Measurements from ENCODE around the gene TECPR2.
A peak's percentile ranks its signal among the peaks of the same experiment; 100 is the strongest.

The TECPR2 gene

GRCh38 chr14:102370305-102370809 lies 7.6 kb downstream of the TECPR2 start:
- Histone ChIP-seq H4K12ac (ENCODE audit: low read depth, low read length) (no peak overlapping the region), H2AFZ (ENCODE audit: insufficient read depth, low read length, poor library complexity) (no peak overlapping the region)
- no CpG with 5 or more reads among the region's 11 CpGs for WGBS (ENCODE audit: extremely low coverage, insufficient coverage, insufficient read length)

GRCh38 chr14:102371361-102371760 lies 8.6 kb downstream of the TECPR2 start:
- no peak overlapping the region for H3K14ac ChIP-seq (ENCODE audit: low read length)
- H3K9ac ChIP-seq (ENCODE audit: low read length): no peak overlapping the region
- no peak overlapping the region for H3K4me3 ChIP-seq (ENCODE audit: low read depth, low read length)
- H4K8ac ChIP-seq (ENCODE audit: low read depth, low read length): no peak overlapping the region
- no peak overlapping the region for H3K23ac ChIP-seq (ENCODE audit: low read length)
- H3K4ac ChIP-seq (ENCODE audit: low read depth, low read length): no peak overlapping the region
- DNase-seq: peak; percentile 40 to 58
- H2AFZ ChIP-seq (ENCODE audit: insufficient read depth, low read length, poor library complexity): no peak overlapping the region
- no peaks in the 10 kb centered on the region for H3K4me1 ChIP-seq (ENCODE audit: control insufficient read depth in 1 of 2, insufficient read depth in 2 of 2, low read length in 2 of 2)
- H3K27ac ChIP-seq (ENCODE audit: low read depth, low read length): no peak overlapping the region
- no peak overlapping the region for H3K4me2 ChIP-seq (ENCODE audit: low read length)
- no peak overlapping the region for H3K18ac ChIP-seq (ENCODE audit: low read length)
- H3K79me2 ChIP-seq (ENCODE audit: control insufficient read depth, insufficient read depth, low read length, poor library complexity): no peaks in the 10 kb centered on the region
- no peaks in the 10 kb centered on the region for H3K36me3 ChIP-seq (ENCODE audit: control insufficient read depth in 1 of 2, insufficient read depth in 2 of 2, low read length in 2 of 2)
- H3K27me3 ChIP-seq (ENCODE audit: insufficient read depth, low read length): no peaks in the 10 kb centered on the region
- no peak overlapping the region for H2BK120ac ChIP-seq (ENCODE audit: insufficient read depth, low read length, poor library complexity)
- no peak overlapping the region for H2AK5ac ChIP-seq (ENCODE audit: low read length)
- no peaks in the 10 kb centered on the region for H3K9me3 ChIP-seq (ENCODE audit: insufficient read depth, low read depth, low read length)
- H2BK5ac ChIP-seq (ENCODE audit: low read depth, low read length, poor library complexity): no peak overlapping the region
- no peak overlapping the region for H4K12ac ChIP-seq (ENCODE audit: low read depth, low read length)
- no peaks in the 10 kb centered on the region for H3K79me1 ChIP-seq (ENCODE audit: low read length)
- WGBS (ENCODE audit: extremely low coverage, insufficient coverage, insufficient read length): no CpG with 5 or more reads among the region's 4 CpGs
- H4K91ac ChIP-seq (ENCODE audit: low read depth, low read length): no peak overlapping the region
- H2BK12ac ChIP-seq (ENCODE audit: low read length): no peak overlapping the region

More at GRCh38 chr14:102370305-102370809, 7.6 kb downstream of the TECPR2 start:
- Histone ChIP-seq H3K4me2 (ENCODE audit: low read length) (no peak overlapping the region), H3K79me2 (ENCODE audit: control insufficient read depth, insufficient read depth, low read length, poor library complexity) (no peaks in the 10 kb centered on the region), H3K4ac (ENCODE audit: low read depth, low read length) (no peak overlapping the region), H3K4me3 (ENCODE audit: low read depth, low read length) (no peak overlapping the region), H4K8ac (ENCODE audit: low read depth, low read length) (no peak overlapping the region), H3K23ac (ENCODE audit: low read length) (no peak overlapping the region), H3K14ac (ENCODE audit: low read length) (no peak overlapping the region), H3K27me3 (ENCODE audit: insufficient read depth, low read length) (no peaks in the 10 kb centered on the region), H2BK12ac (ENCODE audit: low read length) (no peak overlapping the region), H3K4me1 (ENCODE audit: control insufficient read depth in 1 of 2, insufficient read depth in 2 of 2, low read length in 2 of 2) (no peaks in the 10 kb centered on the region), H4K91ac (ENCODE audit: low read depth, low read length) (no peak overlapping the region), H2AK5ac (ENCODE audit: low read length) (no peak overlapping the region), H3K27ac (ENCODE audit: low read depth, low read length) (no peak overlapping the region), H3K9ac (ENCODE audit: low read length) (no peak overlapping the region), H3K36me3 (ENCODE audit: control insufficient read depth in 1 of 2, insufficient read depth in 2 of 2, low read length in 2 of 2) (no peaks in the 10 kb centered on the region), H2BK5ac (ENCODE audit: low read depth, low read length, poor library complexity) (no peak overlapping the region), H3K79me1 (ENCODE audit: low read length) (no peaks in the 10 kb centered on the region), H2BK120ac (ENCODE audit: insufficient read depth, low read length, poor library complexity) (no peak overlapping the region), H3K18ac (ENCODE audit: low read length) (no peak overlapping the region), H3K9me3 (ENCODE audit: insufficient read depth, low read depth, low read length) (no peaks in the 10 kb centered on the region)
- DNase-seq: peak in 1 of 2 donors; percentile 6

GRCh38 chr14:102373110-102373509 lies 10.4 kb downstream of the TECPR2 start:
- Histone ChIP-seq H4K12ac (ENCODE audit: low read depth, low read length) (no peak overlapping the region), H3K14ac (ENCODE audit: low read length) (no peak overlapping the region), H3K4me3 (ENCODE audit: low read depth, low read length) (no peak overlapping the region), H3K36me3 (ENCODE audit: control insufficient read depth in 1 of 2, insufficient read depth in 2 of 2, low read length in 2 of 2) (peaks cover 2 to 5% of the 10 kb centered on the region in 2 experiments), H3K79me1 (ENCODE audit: low read length) (no peaks in the 10 kb centered on the region), H3K9ac (ENCODE audit: low read length) (no peak overlapping the region), H3K4me1 (ENCODE audit: control insufficient read depth in 1 of 2, insufficient read depth in 2 of 2, low read length in 2 of 2) (no peaks in the 10 kb centered on the region), H3K27ac (ENCODE audit: low read depth, low read length) (no peak overlapping the region), H3K18ac (ENCODE audit: low read length) (no peak overlapping the region), H3K9me3 (ENCODE audit: insufficient read depth, low read depth, low read length) (no peaks in the 10 kb centered on the region), H3K4me2 (ENCODE audit: low read length) (no peak overlapping the region), H2BK120ac (ENCODE audit: insufficient read depth, low read length, poor library complexity) (no peak overlapping the region), H2BK5ac (ENCODE audit: low read depth, low read length, poor library complexity) (no peak overlapping the region), H3K27me3 (ENCODE audit: insufficient read depth, low read length) (no peaks in the 10 kb centered on the region), H3K4ac (ENCODE audit: low read depth, low read length) (no peak overlapping the region), H4K8ac (ENCODE audit: low read depth, low read length) (no peak overlapping the region), H2BK12ac (ENCODE audit: low read length) (no peak overlapping the region), H4K91ac (ENCODE audit: low read depth, low read length) (no peak overlapping the region), H2AFZ (ENCODE audit: insufficient read depth, low read length, poor library complexity) (no peak overlapping the region), H2AK5ac (ENCODE audit: low read length) (no peak overlapping the region), H3K79me2 (ENCODE audit: control insufficient read depth, insufficient read depth, low read length, poor library complexity) (no peaks in the 10 kb centered on the region), H3K23ac (ENCODE audit: low read length) (no peak overlapping the region)
- DNase-seq: no peak
- no CpG with 5 or more reads among the region's 3 CpGs for WGBS (ENCODE audit: extremely low coverage, insufficient coverage, insufficient read length)

- Histone ChIP-seq H3K4me2 (ENCODE audit: low read length) (no peak overlapping the region), H4K12ac (ENCODE audit: low read depth, low read length) (no peak overlapping the region), H3K79me1 (ENCODE audit: low read length) (no peaks in the 10 kb centered on the region), H2BK5ac (ENCODE audit: low read depth, low read length, poor library complexity) (no peak overlapping the region), H2BK120ac (ENCODE audit: insufficient read depth, low read length, poor library complexity) (no peak overlapping the region), H2BK12ac (ENCODE audit: low read length) (no peak overlapping the region), H3K4me3 (ENCODE audit: low read depth, low read length) (no peak overlapping the region), H3K4me1 (ENCODE audit: control insufficient read depth in 1 of 2, insufficient read depth in 2 of 2, low read length in 2 of 2) (no peaks in the 10 kb centered on the region), H2AK5ac (ENCODE audit: low read length) (no peak overlapping the region), H3K23ac (ENCODE audit: low read length) (no peak overlapping the region), H3K27me3 (ENCODE audit: insufficient read depth, low read length) (no peaks in the 10 kb centered on the region), H3K27ac (ENCODE audit: low read depth, low read length) (no peak overlapping the region), H3K36me3 (ENCODE audit: control insufficient read depth in 1 of 2, insufficient read depth in 2 of 2, low read length in 2 of 2) (peaks cover 4 to 8% of the 10 kb centered on the region in 2 experiments), H4K8ac (ENCODE audit: low read depth, low read length) (no peak overlapping the region), H3K14ac (ENCODE audit: low read length) (no peak overlapping the region), H3K9me3 (ENCODE audit: insufficient read depth, low read depth, low read length) (no peaks in the 10 kb centered on the region), H3K9ac (ENCODE audit: low read length) (no peak overlapping the region), H4K91ac (ENCODE audit: low read depth, low read length) (no peak overlapping the region), H3K4ac (ENCODE audit: low read depth, low read length) (no peak overlapping the region), H3K18ac (ENCODE audit: low read length) (no peak overlapping the region), H3K79me2 (ENCODE audit: control insufficient read depth, insufficient read depth, low read length, poor library complexity) (no peaks in the 10 kb centered on the region), H2AFZ (ENCODE audit: insufficient read depth, low read length, poor library complexity) (no peak overlapping the region)
- DNase-seq: no peak
- WGBS (ENCODE audit: extremely low coverage, insufficient coverage, insufficient read length): no CpG with 5 or more reads among the region's 2 CpGs
These were observed 11.5 kb downstream of the TECPR2 start for GRCh38 chr14:102374264-102374663.
